ENCODE data around the gene SEMA3A.
"Not testable (repeated sequence)": the region's sequence is repeated elsewhere in the genome, so short reads cannot be mapped to it uniquely, and the experiment has no call there.

Gene SEMA3A

DNA sequence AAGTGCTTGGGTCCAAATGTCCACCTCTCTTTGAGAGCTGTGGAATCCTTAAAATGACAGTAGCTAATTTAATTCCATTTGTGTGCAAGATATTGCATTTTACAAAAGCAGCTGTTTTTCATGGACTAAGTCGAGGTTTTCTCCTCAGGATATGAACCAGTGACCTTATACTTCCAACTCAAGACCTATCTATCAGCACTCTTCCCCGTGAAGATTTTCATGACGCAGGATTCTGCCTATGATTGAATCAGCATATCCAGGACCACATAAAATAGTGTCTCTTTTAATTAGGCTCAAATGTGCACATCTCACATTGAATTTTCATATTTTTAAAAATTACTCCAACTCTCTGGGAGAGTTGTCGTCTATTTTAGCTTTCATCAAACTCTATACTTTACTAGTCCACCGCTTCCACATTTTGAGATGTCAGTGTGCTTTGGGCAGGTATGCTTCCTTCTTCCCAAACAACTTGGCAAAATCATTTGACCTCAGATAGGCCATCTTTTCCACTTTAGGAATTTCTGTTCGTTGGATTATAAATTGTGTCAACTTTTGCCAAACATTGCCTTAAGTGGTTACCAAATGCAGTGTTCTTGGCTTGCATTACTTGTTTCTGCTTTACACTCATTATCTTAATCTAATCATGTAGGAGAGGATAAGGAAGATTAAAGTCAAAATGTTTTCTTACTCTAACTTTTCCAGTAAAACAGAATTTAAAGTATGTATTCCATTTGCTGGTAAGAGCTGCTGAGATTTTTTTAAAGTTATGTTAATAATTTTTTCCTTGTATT is 39.4 kb downstream of the SEMA3A start:
- DNase-seq (ENCODE audit: low read depth) = no peak

DNA sequence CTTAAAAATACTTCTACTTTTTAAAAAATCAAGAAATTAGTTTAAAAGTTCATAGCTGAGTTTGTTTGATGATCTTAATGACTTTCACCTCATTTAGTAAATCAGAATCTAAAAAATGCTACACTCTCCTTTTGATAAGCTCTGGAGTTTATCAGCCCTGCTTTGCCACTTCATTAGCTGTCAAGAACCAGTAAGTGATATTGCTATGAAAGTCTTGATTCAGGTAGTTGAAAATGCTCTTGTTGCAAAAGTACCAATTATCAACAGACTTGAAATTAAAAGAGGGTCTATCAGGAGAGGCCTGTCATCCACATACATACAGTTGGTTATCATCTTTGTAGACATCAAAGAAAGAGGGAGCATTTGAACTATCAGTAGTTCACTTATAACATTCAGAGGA is 41.6 kb downstream of the SEMA3A start:
- DNase-seq (ENCODE audit: low read depth) = no peak

DNA sequence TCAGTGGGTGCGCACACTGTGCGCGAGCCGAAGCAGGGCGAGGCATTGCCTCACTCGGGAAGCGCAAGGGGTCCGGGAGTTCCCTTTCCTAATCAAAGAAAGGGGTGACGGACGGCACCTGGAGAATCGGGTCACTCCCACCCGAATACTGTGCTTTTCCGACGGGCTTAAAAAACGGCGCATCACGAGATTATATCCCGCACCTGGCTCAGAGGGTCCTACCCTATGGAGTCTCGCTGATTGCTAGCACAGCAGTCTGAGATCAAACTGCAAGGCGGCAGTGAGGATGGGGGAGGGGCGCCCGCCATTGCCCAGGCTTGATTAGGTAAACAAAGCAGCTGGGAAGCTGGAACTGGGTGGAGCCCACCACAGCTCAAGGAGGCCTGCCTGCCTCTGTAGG is 44.2 kb downstream of the SEMA3A start:
- not testable (repeated sequence) for DNase-seq (ENCODE audit: low read depth)

DNA sequence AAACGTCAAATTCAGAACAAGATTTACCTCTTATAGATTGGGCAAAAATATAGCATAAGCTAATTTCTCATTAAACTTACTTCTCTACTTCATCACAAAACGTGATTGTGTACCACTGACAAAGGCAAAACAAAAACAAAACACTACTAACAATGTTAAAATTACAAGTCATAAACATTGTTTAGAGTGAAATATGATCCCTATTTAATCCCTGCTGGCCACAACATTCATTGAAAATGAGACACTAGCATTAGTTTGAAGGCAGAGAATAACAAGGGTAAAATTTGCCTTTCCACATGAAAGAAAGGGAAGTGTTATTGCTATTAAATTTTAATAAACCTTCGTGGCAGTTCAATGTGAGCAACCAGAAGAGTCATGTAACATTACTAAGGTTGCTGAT is 45.0 kb downstream of the SEMA3A start:
- DNase-seq (ENCODE audit: low read depth) = no peak

DNA sequence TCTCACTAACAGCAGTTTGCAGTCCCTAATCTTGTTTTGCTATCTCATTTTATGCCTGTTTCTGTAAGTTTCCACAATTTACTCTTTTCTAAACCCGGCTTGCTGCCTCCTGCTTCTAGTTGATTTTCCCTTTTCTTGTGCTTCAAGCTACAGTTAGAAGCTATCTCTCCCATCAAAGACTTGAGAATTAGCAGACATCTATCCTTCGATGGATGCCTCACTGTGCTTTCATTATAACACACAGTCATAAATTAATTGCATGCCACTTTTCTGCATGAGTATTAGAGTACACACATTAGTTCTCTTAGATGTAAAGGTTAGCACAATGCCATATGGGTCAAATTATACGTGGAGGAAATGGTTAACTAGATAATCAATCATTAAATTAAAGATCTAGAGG is 48.7 kb downstream of the SEMA3A start:
- no peak for DNase-seq (ENCODE audit: low read depth)

DNA sequence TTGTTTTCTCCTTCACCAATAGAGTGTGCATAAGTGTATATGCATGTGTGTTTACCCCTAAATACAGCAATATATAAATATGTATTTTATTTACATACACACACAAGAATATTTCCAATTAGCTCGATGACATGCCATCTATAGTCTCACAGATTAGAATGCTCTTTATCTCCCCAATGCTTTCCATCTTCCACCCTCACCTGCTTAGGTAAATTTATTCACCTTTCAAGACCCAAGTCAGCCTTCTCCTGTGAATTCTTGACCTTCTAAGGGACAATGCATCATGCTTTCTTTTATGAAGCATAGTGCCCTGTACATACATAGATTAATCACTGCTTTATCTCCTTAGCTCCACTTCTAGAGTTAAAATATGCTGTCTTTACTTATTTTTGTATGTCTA is 49.7 kb downstream of the SEMA3A start:
- no peak for DNase-seq (ENCODE audit: low read depth)

DNA sequence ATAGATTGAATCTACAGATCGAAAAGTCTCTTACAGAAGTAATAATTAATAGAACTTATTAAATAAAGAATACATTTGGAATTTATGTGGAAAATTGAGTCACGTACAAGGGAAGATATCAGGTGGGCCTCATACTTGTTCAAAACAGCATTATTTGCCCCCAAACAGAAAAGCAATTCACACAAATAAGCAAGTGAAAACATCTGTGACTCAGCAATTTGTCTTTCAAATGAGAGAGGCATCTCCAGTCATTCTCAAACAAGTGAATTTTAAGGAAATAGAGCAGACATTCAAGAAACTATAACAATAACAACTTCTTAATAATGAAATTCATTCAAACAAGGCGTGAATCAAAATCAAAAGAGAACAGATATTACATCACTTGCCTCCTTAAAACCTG is 50.1 kb downstream of the SEMA3A start:
- DNase-seq (ENCODE audit: low read depth) = no peak

DNA sequence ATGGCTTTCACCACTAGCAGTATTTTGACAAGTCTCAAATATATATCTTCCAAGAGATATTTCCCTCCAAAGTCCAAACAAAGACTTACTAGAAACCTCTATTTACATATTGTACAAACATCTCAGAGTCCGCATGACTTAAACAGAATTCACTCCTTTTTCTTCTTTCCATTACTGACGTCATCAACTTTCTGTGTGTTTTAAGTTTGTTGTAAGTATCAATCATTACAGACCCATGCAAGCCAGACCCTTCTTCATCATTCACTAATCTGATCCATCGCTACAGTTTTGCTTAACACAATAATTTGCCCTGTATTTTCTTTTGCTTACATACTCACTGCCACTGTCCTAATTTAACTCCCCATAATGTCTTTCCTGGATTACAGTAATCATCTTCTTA is 51.9 kb downstream of the SEMA3A start:
- DNase-seq (ENCODE audit: low read depth) = no peak

DNA sequence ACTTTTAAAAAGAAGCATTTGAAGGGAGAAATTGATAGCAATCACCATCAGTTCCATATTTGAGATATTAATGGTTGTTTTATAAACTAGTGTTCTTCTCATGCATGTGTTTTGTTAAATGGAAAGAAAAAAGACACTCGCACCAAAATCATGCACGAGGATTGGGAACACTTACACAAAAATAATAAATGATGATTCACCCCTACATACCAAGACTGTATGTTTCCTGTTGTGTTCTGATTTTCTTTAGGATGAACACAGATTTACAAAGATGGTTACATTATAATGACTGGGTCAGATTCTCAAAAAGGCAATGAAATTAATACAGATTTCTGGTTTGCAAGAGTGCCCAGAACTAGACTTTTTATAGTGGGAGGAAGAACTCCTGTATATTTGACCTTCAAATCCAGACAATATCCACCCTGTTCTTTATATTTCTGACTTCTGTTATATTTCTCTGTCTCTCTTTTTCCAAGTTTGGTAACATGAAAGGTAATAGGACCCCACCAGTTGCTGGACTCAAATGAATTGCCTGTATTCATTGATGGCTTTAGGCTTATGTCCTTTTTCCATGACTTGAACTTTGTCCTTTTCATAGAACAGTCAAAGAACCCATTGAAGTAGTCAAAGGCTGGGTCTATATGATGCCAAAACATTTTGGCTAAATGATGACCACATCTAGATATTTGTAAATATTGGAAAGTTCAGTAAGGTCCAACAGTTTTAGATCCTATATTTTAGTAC is 54.4 kb downstream of the SEMA3A start:
- no peak for DNase-seq (ENCODE audit: low read depth)

DNA sequence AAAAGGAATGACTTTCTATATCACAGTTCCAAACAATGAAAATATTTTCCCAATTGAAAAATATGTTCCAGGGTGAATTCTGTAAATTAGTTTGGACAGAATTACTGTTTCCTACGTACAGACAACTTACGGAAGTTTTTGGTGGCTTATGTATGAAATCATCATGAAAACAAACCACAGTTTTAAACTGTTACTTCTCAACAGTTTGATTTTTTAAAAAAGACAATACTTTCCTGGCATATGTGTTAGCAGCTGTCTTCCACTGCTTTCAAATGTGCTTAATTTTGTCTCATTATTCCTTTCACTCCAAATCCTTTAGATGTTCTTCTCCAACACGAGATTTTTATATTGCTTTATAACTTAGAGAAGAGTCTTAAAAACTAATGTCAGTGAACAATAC is 56.2 kb downstream of the SEMA3A start:
- no peak for DNase-seq (ENCODE audit: low read depth)

DNA sequence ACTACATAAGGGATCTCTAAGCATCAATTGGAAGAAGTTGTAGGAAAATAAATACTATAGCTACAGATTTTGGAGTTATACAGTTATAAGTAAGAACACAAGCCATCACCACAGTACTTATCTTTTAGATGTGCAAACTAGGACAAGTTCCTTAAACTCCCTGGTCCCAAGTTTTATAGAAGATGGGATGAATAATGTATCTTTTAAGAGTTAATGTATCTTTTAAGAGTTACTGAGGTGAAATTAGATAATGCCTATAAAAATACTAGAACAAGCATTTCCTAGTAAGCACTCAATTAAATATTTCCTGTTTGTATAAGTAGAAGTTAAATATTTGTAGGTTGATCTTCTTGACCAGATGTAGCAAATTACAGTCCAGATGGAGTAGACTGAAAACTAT is 56.8 kb downstream of the SEMA3A start:
- DNase-seq (ENCODE audit: low read depth) = no peak

DNA sequence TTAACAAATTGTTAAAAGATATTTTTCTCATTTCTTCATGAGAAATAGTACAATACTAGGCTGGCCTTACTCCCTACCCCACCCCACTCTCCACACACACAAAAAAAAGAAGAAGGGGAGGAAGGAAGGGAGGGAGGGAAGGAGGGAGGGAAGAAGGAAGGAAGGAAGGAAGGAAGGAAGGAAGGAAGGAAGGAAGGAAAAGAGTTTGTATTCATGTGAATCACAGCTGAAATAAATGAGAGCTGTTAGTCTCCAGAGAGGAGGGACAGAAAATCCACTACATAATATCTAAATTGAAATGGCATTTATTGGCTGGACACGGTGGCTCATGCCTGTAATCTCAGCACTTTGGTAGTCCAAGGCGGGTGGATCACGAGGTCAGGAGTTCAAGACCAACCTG is 57.8 kb downstream of the SEMA3A start:
- no peak for DNase-seq (ENCODE audit: low read depth)

DNA sequence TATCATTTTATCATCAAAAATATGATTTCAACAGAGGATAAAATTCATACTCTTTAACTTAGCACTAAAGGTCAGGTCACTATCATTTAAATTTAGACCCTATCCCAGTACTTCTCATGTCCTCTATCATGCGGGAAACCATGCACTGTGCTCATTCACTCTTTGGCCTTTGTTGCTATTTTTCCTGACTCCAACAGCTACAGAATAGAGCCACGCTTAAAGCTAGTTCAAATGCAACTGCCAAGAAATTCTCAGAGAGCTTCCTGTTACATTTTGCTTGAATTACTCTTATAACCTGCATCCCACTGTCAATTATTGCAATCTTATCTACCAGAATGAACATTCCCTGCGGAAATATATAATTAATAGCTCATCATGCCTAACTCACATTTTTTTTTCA is 58.3 kb downstream of the SEMA3A start:
- no peak for DNase-seq (ENCODE audit: low read depth)

DNA sequence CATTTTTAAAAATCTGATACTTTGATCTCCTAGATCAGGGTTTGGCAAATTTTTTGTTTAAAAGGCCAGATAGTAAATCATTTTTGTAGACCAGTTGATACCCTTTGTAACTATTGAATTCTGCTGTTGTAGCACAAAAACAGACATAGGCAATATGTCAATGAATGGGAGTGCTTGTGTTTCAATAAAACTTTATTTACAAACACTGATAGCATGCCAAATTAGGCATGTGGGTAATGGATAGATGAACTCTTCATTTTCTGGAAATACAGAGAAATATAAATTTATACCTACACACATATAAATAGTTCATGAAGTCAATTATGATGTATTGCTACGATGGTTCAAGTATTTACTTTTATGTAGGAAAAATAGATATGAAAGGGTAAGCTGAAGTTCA is 60.4 kb downstream of the SEMA3A start:
- DNase-seq (ENCODE audit: low read depth) = no peak

DNA sequence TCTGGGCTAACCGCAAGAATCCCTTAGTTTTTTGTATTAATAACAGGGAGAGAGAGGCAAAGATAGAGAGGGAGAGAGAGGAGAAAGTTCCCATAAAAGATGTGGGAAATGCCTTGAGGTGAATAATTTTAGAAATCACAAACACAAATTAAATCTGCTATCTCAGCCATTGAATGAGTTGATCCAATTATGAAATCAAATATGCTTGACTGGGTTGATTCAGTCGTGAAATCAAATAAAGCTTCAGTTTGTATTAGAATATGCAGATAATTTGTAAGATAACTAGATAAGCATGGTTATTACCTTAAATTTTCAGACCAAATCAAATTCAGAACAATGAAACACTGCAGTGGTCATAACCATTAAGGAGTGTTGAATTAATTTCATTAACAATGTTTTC is 68.9 kb downstream of the SEMA3A start:
- no peak for DNase-seq (ENCODE audit: low read depth)

DNA sequence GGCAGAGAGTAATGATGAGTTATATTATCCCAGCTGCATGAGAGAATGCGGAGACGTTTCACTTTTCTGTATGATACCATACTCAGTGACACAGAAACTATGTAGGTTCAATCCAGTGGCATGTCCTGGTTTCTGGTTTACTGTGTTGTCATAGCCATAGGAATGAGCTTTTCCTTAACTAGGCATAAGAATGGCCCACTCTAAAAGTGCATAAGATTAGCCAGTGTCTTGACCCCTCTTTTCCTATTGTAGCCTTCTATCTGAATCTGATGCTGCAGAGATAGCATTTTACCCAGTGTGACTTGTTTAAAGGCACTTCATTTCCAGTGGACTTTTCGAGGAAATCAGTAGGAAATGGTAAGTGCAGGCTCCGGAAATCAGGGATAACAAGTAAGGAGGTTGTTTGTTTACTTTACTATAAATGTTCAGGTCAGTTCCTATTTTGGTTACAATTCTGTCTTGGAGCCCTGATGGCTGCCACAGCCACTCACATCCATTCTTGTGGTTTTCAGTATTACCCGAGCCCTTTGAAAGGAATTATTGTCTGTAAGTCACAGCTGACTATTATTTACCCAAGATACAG is 70.5 kb downstream of the SEMA3A start:
- DNase-seq (ENCODE audit: low read depth) = no peak

DNA sequence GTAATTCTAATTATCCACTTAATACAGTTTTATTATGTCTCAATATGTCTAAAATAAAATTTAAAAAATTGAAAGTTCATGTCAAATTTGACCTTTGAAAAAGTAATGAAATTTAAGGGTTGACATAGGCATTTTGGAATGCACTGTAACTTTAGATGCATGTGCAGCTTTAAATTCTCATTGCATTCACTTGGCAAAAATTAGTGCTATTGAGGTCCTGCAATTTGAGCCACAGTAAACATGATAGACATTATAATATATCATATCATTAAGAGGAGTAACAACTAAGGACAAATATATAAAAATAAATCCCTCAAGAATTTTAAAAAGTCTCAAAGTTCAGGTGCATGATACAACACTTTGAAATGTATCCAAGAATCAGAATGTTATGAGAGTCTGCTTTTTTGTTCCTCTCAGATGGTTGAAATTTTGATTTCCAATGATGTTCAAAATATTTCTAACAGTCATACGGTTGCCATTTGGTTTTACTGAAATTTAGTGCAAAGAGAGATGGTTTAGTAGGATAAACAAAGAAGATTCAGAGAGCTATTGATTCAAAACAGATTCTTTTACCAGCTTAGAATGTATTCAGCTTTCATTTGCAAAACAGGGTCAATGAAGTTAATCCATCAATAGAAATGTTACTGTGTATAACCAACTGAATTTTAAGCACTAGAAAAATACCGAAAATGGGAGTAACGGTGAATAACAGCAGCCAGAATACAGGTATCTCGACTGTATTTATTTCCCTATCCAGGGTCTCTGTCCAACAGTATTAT is 71.8 kb downstream of the SEMA3A start:
- DNase-seq (ENCODE audit: low read depth) = no peak

DNA sequence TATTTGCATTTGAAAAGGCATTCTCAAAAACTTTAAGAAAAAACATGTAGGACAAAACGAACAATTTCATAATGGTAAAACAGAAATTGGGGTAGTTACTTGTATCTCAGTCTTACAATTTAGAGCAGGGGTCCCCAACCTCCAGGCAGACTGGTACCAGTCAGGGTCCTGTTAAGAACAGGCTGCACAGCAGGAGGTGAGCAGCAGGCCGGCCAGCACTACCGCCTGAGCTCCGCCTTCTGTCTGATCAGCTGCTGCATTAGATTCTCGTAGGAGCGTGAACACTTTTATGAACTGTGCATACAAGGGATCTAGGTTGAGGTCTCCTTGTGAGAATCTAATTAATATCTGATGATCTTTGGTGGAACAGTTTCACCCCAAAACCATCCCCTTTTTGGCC is 77.3 kb downstream of the SEMA3A start:
- DNase-seq (ENCODE audit: low read depth) = no peak

DNA sequence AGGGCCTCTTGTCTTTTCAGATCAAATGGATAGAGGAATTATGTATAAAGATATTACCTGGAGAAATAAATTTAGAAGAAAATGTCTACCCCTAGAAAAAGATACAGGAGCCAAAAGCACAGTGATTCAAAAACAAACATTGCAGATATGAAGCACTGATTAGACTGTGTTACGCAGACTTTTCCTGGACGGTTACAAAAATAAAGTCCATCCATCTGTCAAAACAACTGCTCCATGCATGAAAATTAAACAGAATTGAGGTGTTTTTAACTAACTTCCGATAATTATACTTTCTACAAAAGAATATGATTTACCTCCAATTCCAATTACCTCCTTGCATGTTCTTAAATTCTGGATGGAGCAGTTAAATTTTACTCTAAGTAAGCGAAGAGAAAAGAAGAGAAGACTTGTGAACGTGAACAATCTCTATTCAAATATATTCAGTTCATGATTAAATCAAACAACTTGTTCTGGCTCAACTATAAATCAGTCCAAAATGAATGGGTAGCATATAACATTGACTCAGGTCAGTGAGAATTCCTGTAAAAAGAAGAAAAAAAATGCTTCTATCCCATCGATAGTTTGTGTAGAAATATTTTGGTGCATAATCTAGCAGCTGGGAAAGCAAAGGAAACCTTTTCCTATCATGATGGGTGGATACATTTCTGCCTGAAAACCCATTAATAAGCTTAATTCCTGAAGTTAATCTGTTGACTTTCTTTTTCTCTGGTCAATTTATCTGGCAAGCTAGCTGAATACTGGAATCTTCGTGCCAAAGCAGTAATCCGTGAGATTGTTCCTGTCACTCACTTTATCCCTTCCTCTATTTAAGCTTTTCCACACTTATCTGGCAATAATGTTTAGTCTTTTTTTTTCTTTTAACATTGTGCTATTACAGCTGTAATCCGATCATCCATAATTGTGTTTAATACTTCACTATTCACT is 80.4 kb downstream of the SEMA3A start:
- no peak for DNase-seq (ENCODE audit: low read depth)

DNA sequence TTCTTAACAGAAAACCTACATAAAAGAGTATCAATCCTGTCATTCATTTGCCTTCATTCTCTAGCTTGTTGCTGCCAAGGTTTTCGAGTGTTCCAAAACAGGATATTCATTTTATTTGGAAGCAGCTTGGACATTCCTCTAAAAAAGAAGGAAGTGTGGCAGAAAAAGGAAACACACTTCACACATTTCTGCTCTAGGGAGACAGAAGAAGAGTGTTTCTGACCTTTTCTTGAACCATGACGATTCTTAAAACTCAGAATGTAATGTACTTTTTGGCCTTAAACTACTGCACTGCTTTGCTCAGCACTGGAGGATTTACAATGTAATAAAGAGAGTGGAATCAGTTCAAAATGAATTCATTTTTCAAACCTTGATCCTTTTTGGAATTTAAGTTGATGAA is 81.3 kb downstream of the SEMA3A start:
- DNase-seq (ENCODE audit: low read depth) = no peak

DNA sequence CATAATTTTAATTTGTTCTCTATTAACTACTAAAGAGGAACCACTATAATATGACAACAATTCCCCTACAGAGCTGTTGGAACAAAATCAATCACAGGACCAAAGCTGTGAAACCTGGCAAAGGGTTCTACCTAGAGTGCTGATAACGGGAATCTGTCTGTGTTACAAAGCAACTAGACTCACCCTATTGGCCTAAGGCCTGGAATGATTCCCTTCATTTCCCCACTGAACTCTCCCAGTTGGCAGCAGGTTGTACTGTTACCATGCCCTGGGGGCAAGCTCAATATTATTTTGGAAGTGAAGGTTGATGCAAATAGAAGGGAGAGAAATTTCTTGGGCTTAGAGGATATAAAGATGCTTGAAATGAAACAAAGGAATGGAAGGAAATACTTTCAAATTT is 81.8 kb downstream of the SEMA3A start:
- DNase-seq (ENCODE audit: low read depth) = no peak

DNA sequence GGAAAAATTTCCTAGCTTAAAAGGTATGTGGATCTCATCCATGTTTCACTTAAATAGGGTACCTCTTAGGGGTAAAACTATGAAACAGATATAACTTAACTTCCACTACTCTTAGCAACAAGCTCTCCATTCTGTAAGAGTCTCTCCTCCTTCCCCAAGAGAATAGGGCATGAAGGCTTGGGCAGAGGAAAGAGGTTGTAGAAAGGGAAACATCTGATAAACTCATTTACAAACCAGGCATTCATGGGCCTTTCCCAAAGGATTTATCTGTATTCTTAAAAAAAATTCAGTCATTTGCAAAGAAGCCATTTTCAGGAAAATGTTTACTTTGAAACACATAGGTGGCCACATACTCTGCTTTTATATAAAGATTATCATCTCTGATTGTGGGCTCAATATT is 82.7 kb downstream of the SEMA3A start:
- DNase-seq (ENCODE audit: low read depth) = no peak
